ENCODE results near the gene FAAH2.

GRCh38 chrX:57353472-57354132 is 67.1 kb downstream of the FAAH2 start:
- TF ChIP-seq, protein P1, sequence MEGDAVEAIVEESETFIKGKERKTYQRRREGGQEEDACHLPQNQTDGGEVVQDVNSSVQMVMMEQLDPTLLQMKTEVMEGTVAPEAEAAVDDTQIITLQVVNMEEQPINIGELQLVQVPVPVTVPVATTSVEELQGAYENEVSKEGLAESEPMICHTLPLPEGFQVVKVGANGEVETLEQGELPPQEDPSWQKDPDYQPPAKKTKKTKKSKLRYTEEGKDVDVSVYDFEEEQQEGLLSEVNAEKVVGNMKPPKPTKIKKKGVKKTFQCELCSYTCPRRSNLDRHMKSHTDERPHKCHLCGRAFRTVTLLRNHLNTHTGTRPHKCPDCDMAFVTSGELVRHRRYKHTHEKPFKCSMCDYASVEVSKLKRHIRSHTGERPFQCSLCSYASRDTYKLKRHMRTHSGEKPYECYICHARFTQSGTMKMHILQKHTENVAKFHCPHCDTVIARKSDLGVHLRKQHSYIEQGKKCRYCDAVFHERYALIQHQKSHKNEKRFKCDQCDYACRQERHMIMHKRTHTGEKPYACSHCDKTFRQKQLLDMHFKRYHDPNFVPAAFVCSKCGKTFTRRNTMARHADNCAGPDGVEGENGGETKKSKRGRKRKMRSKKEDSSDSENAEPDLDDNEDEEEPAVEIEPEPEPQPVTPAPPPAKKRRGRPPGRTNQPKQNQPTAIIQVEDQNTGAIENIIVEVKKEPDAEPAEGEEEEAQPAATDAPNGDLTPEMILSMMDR (IDR thresholded peaks at IDR 0.05), result no peak
- no peak for TF ChIP-seq POLR2A (IDR thresholded peaks at IDR 0.05)
